ENCODE data around the gene SLC35F1.

SLC35F1 gene

GRCh38 chr6:118333772-118334171 lies 426.7 kb downstream of the SLC35F1 start:
- TF ChIP-seq CTCF (IDR thresholded peaks at IDR 0.05; ENCODE audit: low read depth, low read length): no peak

DNA sequence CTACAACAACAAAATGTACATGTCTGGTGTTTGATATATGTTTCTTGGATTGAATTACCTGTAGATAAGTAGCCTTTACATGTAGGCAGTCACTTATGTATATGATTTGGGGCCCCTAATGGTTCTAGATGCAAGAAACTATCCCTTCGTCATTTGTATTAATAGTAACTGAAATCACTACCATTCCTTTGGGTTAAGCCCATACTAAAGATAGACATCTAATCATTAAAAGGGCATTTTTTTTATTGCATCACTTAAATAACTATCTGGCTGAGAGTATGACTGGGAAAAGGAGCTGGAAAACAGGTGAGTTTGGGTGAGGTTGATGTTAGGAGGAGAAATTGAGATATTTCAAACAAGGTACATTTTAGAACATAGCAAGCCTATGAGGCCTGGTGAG lies 427.6 kb downstream of the SLC35F1 start:
- no peak overlapping the region for H3K4me3 ChIP-seq (ENCODE audit: low read depth, low read length)
- no peak for TF ChIP-seq CTCF (IDR thresholded peaks at IDR 0.05; ENCODE audit: low read depth, low read length)

More at GRCh38 chr6:118333772-118334171, 426.7 kb downstream of the SLC35F1 start:
- H3K4me3 ChIP-seq (ENCODE audit: low read depth, low read length): no peak overlapping the region

DNA sequence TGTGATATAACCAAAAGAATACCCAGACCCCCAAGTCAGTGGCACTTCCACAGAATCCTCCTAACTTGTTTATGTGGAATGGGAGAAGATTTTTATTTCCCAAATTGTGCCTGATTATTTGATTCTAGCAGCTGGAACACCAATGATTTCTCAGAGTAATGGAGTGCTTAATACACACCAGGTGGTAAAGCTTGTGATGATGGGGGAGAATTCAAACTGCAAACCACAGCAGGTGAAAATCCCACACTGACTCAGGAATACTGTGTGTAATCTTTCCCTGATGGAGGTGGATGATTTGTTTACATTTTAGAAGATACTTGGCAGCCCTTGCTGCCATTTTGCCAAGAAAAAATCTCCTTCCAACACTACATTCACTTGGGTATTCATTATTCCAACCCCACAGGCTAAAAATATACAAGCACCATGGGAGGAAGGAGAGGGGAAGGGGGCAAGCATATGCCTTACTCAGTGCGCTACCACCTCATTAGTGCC lies 428.3 kb downstream of the SLC35F1 start:
- H3K4me3 ChIP-seq (ENCODE audit: low read depth, low read length): no peak overlapping the region
- no peak for TF ChIP-seq CTCF (IDR thresholded peaks at IDR 0.05; ENCODE audit: low read depth, low read length)

DNA sequence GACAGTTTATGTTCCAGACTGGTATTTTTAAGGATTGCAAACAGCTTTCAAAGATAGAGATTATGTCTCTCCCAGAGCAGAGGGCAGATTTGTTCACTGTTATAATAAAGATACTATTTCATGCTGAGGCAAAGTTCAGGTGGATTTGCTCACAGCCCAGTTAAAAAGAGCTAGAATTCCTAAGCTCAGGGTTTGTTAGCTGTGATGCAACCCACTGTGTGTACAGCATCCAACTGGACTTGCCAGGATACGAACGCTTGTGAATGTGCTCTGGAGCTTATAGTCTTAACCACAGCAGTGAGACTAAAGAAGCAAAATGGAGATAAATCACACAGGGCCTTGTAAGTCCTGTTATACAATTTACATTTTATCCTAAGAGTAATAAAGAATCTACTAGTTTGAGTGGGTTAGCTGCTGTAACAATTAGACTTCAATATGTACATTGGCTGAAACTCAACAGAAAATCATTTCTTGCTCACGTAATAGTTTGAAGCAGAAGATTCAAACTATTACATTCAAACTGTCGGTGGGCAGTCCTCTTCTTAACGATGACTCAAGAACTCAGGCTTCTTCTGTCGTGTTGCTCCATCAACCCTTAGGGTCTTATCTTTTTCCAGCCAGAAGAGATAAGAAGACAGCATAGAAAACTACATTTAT lies 437.1 kb downstream of the SLC35F1 start:
- no peak overlapping the region for H3K4me3 ChIP-seq (ENCODE audit: low read depth, low read length)
- TF ChIP-seq CTCF (IDR thresholded peaks at IDR 0.05; ENCODE audit: low read depth, low read length): no peak

- no peak for TF ChIP-seq CTCF (IDR thresholded peaks at IDR 0.05; ENCODE audit: low read depth, low read length)
- no peak overlapping the region for H3K4me3 ChIP-seq (ENCODE audit: low read depth, low read length)
These were observed 443.9 kb downstream of the SLC35F1 start for GRCh38 chr6:118350881-118351430.

DNA sequence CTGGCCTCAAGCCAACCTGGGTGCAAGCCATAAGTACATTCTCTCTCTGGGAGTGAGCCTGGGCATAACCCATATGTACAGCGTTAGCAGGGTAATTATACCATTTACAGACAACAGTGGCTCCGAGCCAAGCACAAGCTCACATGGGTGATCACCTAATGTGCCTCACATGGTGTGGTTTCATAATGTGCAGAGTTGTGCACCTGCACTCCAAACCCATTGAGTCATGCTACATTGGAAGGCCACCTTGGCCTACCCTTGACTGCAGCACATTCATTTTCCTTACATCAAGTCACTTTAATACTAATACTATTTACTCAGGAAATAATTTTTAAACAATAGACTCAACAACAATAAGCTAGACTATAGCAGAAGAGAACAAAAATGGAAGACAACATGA lies 446.5 kb downstream of the SLC35F1 start:
- TF ChIP-seq CTCF (IDR thresholded peaks at IDR 0.05; ENCODE audit: low read depth, low read length): no peak
- H3K4me3 ChIP-seq (ENCODE audit: low read depth, low read length): no peak overlapping the region

- TF ChIP-seq CTCF (IDR thresholded peaks at IDR 0.05; ENCODE audit: low read depth, low read length): no peak
- no peak overlapping the region for H3K4me3 ChIP-seq (ENCODE audit: low read depth, low read length)
These were observed 447.6 kb downstream of the SLC35F1 start for GRCh38 chr6:118354641-118355040.
